Small intestine (tissue), 7 donors: Measurements from ENCODE around the gene PREP. TPM values are rescaled to one million over a fixed set of nuclear protein-coding genes. Genes with fewer than 3 reads are reported as not detected.

ENCODE experiments used
- DNase-seq, 2 donors: peaks; one replicate each; pipeline versions ENCODE4 v3.0.0 to v3.0.0-alpha.2; 2013
- FAIRE-seq: peaks from 2 replicates; lab custom pipeline; 2012; peaks lifted over from hg19 to GRCh38; lab: Jason Lieb, UNC
- H3K27ac ChIP-seq, 3 donors: one replicate each; pipeline ENCODE4 v1.5.1; 2013; ENCODE audit warnings: low read length in 2 of 3, mild to moderate bottlenecking in 2 of 3, control low read depth in 1 of 3, inconsistent platforms in 1 of 3, low read depth in 1 of 3, moderate library complexity in 1 of 3
- H3K27me3 ChIP-seq, 3 donors: one replicate each; pipeline ENCODE4 v1.6.1; 2013; ENCODE audit warnings: low read length in 3 of 3, inconsistent platforms in 1 of 3; ENCODE audit not compliant: control insufficient read depth in 3 of 3, insufficient read depth in 3 of 3
- H3K36me3 ChIP-seq, 3 donors: one replicate each; pipeline ENCODE4 v1.6.1; 2013; ENCODE audit warnings: low read length in 3 of 3, inconsistent platforms in 1 of 3, low read depth in 1 of 3, mild to moderate bottlenecking in 1 of 3, moderate library complexity in 1 of 3; ENCODE audit not compliant: control insufficient read depth in 3 of 3, insufficient read depth in 2 of 3
- H3K4me1 ChIP-seq, 3 donors: one replicate each; pipeline ENCODE4 v1.6.1; 2013; ENCODE audit warnings: low read length in 2 of 3, inconsistent platforms in 1 of 3, low read depth in 1 of 3, mild to moderate bottlenecking in 1 of 3, moderate library complexity in 1 of 3; ENCODE audit not compliant: control insufficient read depth in 3 of 3, insufficient read depth in 2 of 3
- H3K4me3 ChIP-seq, 3 donors: one replicate each; pipeline ENCODE4 v1.5.1; 2013; ENCODE audit warnings: low read length in 3 of 3, control low read depth in 1 of 3, inconsistent platforms in 1 of 3, low read depth in 1 of 3, mild to moderate bottlenecking in 1 of 3, moderate library complexity in 1 of 3
- H3K9me3 ChIP-seq, 2 donors: one replicate each; pipeline ENCODE4 v1.6.1; 2013; ENCODE audit warnings: low read depth in 1 of 2, low read length in 1 of 2; ENCODE audit not compliant: control insufficient read depth in 2 of 2, insufficient read depth in 1 of 2
- whole genome bisulfite sequencing, 3 donors: extraction: QIAGEN DNeasy Blood & Tissue Kit; methylation state at CpG; one replicate each; pipeline ENCODE4 v1.1.7; 2013; 5-methylcytosine and 5-hydroxymethylcytosine counted together
- polyA plus RNA-seq, 4 donors: library from polyadenylated mRNA; stranded (reverse) in 3 of 4; unstranded in 1 of 4; fragments of 200-250 nt in 3 of 4; fragments of 120-200 nt in 1 of 4; gene quantifications; one replicate each; pipeline versions ENCODE4 v1.2.1 to v1.2.3, GENCODE V29; 2013
- donor health status: healthy with polysubstance abuse.
- donor health status: control.
- donor health status: control.
- donor health status: Bipolar disorder and iron deficiency.
- donor health status: healthy.

Gene PREP
- polyA plus RNA-seq, 4 donors = 26.5 to 48.8 (median 42.3) TPM

- Histone ChIP-seq H3K9me3 (no peaks in the 10 kb centered on the region), H3K27me3 (no peaks in the 10 kb centered on the region), H3K27ac (no peak overlapping the region), H3K4me1 (peaks cover 0 to 4% (median 2%) of the 10 kb centered on the region in 3 donors), H3K4me3 (no peak overlapping the region), H3K36me3 (peaks cover 6 to 41% (median 15%) of the 10 kb centered on the region in 3 donors)
- peak in 1 of 2 donors; percentile 24 for DNase-seq
- 56 to 88% (median 75%) methylated on average over 4 of the region's 4 CpGs for WGBS, 3 donors
- FAIRE-seq = no peak
Measured at GRCh38 chr6:105331927-105332326, 71.0 kb downstream of the PREP start.

GRCh38 chr6:105330913-105331312 lies 72.0 kb downstream of the PREP start:
- 69 to 80% (median 71%) methylated on average over 2 of the region's 2 CpGs for WGBS, 3 donors

GRCh38 chr6:105330364-105330763 lies 72.5 kb downstream of the PREP start:
- peaks cover 0 to 5% (median 2%) of the 10 kb centered on the region in 3 donors for H3K4me1 ChIP-seq
- 94 to 95% (median 94%) methylated on average over 3 of the region's 3 CpGs for WGBS, 3 donors
- H3K27me3 ChIP-seq = no peaks in the 10 kb centered on the region
- FAIRE-seq = no peak
- no peak overlapping the region for H3K4me3 ChIP-seq
- peaks cover 6 to 38% (median 15%) of the 10 kb centered on the region in 3 donors for H3K36me3 ChIP-seq
- no peak for DNase-seq
- H3K9me3 ChIP-seq = no peaks in the 10 kb centered on the region
- no peak overlapping the region for H3K27ac ChIP-seq

More at GRCh38 chr6:105330913-105331312, 72.0 kb downstream of the PREP start:
- H3K4me3 ChIP-seq = no peak overlapping the region
- no peaks in the 10 kb centered on the region for H3K9me3 ChIP-seq
- FAIRE-seq (no peak), DNase-seq (no peak)
- H3K4me1 ChIP-seq = peaks cover 0 to 5% (median 2%) of the 10 kb centered on the region in 3 donors
- H3K27me3 ChIP-seq = no peaks in the 10 kb centered on the region
- no peak overlapping the region for H3K27ac ChIP-seq
- H3K36me3 ChIP-seq = peaks cover 6 to 40% (median 15%) of the 10 kb centered on the region in 3 donors

- Histone ChIP-seq H3K4me1 (peaks cover 0 to 5% (median 2%) of the 10 kb centered on the region in 3 donors), H3K9me3 (no peaks in the 10 kb centered on the region), H3K27ac (peak overlapping the region in 1 of 3 donors; percentile 39), H3K4me3 (no peak overlapping the region), H3K36me3 (peaks cover 10 to 35% (median 13%) of the 10 kb centered on the region in 3 donors), H3K27me3 (no peaks in the 10 kb centered on the region)
- no peak for DNase-seq
- 35 to 70% (median 50%) methylated on average over 9 of the region's 9 CpGs for WGBS, 3 donors
- FAIRE-seq = no peak
Measured at GRCh38 chr6:105326833-105327770, 75.8 kb downstream of the PREP start.

GRCh38 chr6:105326216-105326615 lies 76.7 kb downstream of the PREP start:
- peak overlapping the region in 1 of 3 donors; percentile 9 for H3K27ac ChIP-seq
- peaks cover 8 to 36% (median 12%) of the 10 kb centered on the region in 3 donors for H3K36me3 ChIP-seq
- no peak for FAIRE-seq
- no peaks in the 10 kb centered on the region for H3K9me3 ChIP-seq
- H3K4me1 ChIP-seq = peaks cover 0 to 5% (median 2%) of the 10 kb centered on the region in 3 donors
- peak; percentile 43 to 82 for DNase-seq
- WGBS, 3 donors = 4 to 25% (median 18%) methylated on average over 2 of the region's 2 CpGs
- no peak overlapping the region for H3K4me3 ChIP-seq
- H3K27me3 ChIP-seq = no peaks in the 10 kb centered on the region

- H3K4me1 ChIP-seq = peaks cover 0 to 5% (median 2%) of the 10 kb centered on the region in 3 donors
Measured at GRCh38 chr6:105324386-105324950, 78.4 kb downstream of the PREP start.

GRCh38 chr6:105322499-105323225 lies 80.2 kb downstream of the PREP start:
- FAIRE-seq = no peak
- 89 to 91% (median 91%) methylated on average over 3 of the region's 3 CpGs for WGBS, 3 donors
- no peaks in the 10 kb centered on the region for H3K9me3 ChIP-seq
- H3K27me3 ChIP-seq = no peaks in the 10 kb centered on the region
- peaks cover 0 to 5% (median 2%) of the 10 kb centered on the region in 3 donors for H3K4me1 ChIP-seq
- DNase-seq = no peak
- no peak overlapping the region for H3K4me3 ChIP-seq
- H3K27ac ChIP-seq = no peak overlapping the region
- H3K36me3 ChIP-seq = peaks cover 13 to 19% (median 14%) of the 10 kb centered on the region in 3 donors

More at GRCh38 chr6:105324386-105324950, 78.4 kb downstream of the PREP start:
- DNase-seq (no peak), FAIRE-seq (no peak)
- Histone ChIP-seq H3K36me3 (peaks cover 12 to 30% (median 14%) of the 10 kb centered on the region in 3 donors), H3K9me3 (no peaks in the 10 kb centered on the region), H3K27me3 (no peaks in the 10 kb centered on the region), H3K27ac (no peak overlapping the region), H3K4me3 (no peak overlapping the region)
- 76 to 88% (median 87%) methylated on average over 9 of the region's 9 CpGs for WGBS, 3 donors

GRCh38 chr6:105321728-105322127 lies 81.2 kb downstream of the PREP start:
- no peak overlapping the region for H3K27ac ChIP-seq
- WGBS, 3 donors = 94 to 99% (median 96%) methylated on average over 2 of the region's 2 CpGs
- H3K36me3 ChIP-seq = peaks cover 10 to 21% (median 12%) of the 10 kb centered on the region in 3 donors
- no peak for FAIRE-seq
- H3K27me3 ChIP-seq = no peaks in the 10 kb centered on the region
- no peak overlapping the region for H3K4me3 ChIP-seq
- no peak for DNase-seq
- H3K4me1 ChIP-seq = no peaks in the 10 kb centered on the region
- no peaks in the 10 kb centered on the region for H3K9me3 ChIP-seq
